ENCODE results near the gene HSP90B1. TPM values are rescaled to one million over a fixed set of nuclear protein-coding genes. Genes with fewer than 3 reads are reported as not detected.

Gene HSP90B1
- total RNA-seq, 1 experiment from 2014 or later = 864 TPM

DNA sequence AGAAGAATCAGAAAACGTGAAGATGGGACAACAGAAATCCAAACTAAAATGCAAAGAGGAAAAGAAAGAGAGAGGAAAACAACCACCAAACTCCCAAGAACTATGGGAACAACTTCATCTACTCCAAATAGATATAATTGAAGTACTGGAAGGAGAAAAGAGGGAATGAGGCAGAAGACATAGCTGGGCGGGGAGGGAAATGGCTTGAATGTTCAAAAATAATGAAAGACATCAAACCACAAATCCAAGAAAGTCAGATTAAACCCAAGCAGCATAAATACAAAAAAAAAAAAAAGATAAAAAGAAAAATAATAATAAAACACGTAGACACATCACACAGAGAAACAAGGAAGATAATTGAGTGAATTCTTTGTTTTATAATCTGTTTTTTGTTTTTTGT, 12.3 kb upstream of the HSP90B1 start (continued):
- TF ChIP-seq, protein P1, sequence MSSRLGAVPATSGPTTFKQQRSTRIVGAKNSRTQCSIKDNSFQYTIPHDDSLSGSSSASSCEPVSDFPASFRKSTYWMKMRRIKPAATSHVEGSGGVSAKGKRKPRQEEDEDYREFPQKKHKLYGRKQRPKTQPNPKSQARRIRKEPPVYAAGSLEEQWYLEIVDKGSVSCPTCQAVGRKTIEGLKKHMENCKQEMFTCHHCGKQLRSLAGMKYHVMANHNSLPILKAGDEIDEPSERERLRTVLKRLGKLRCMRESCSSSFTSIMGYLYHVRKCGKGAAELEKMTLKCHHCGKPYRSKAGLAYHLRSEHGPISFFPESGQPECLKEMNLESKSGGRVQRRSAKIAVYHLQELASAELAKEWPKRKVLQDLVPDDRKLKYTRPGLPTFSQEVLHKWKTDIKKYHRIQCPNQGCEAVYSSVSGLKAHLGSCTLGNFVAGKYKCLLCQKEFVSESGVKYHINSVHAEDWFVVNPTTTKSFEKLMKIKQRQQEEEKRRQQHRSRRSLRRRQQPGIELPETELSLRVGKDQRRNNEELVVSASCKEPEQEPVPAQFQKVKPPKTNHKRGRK (CRISPR knock-in tag; IDR thresholded peaks at IDR 0.05; ENCODE audit: borderline replicate concordance) = no peak
- TF ChIP-seq, protein P2, sequence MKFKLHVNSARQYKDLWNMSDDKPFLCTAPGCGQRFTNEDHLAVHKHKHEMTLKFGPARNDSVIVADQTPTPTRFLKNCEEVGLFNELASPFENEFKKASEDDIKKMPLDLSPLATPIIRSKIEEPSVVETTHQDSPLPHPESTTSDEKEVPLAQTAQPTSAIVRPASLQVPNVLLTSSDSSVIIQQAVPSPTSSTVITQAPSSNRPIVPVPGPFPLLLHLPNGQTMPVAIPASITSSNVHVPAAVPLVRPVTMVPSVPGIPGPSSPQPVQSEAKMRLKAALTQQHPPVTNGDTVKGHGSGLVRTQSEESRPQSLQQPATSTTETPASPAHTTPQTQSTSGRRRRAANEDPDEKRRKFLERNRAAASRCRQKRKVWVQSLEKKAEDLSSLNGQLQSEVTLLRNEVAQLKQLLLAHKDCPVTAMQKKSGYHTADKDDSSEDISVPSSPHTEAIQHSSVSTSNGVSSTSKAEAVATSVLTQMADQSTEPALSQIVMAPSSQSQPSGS (CRISPR knock-in tag; IDR thresholded peaks at IDR 0.05; ENCODE audit: borderline replicate concordance, low read depth) = no peak
- TF ChIP-seq ATF6 (CRISPR knock-in tag; IDR thresholded peaks at IDR 0.05) = no peak

- peaks cover 7% of the 10 kb centered on the region for H3K4me1 Mint-ChIP-seq
- H3K27me3 Mint-ChIP-seq (ENCODE audit: low read depth) = no peaks in the 10 kb centered on the region
- no peak for ATAC-seq
- no peaks in the 10 kb centered on the region for H3K9me3 Mint-ChIP-seq
- DNase-seq (ENCODE audit: low spot score) = no peak
- H3K27ac Mint-ChIP-seq = no peak overlapping the region
- TF ChIP-seq, protein P3, sequence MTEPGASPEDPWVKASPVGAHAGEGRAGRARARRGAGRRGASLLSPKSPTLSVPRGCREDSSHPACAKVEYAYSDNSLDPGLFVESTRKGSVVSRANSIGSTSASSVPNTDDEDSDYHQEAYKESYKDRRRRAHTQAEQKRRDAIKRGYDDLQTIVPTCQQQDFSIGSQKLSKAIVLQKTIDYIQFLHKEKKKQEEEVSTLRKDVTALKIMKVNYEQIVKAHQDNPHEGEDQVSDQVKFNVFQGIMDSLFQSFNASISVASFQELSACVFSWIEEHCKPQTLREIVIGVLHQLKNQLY (CRISPR knock-in tag; IDR thresholded peaks at IDR 0.05) = no peak
- TF ChIP-seq MXD4 (CRISPR knock-in tag; IDR thresholded peaks at IDR 0.05; ENCODE audit: borderline replicate concordance) (no peak), NR3C1 (CRISPR knock-in tag; conservative IDR thresholded peaks at IDR 0.05; ENCODE audit: low read depth) (no peak), ZBTB21 (CRISPR knock-in tag; IDR thresholded peaks at IDR 0.05; ENCODE audit: borderline replicate concordance) (no peak), NR2C2 (CRISPR knock-in tag; IDR thresholded peaks at IDR 0.05) (no peak)
- H3K4me3 Mint-ChIP-seq = no peak overlapping the region
- ChIA-PET POLR2A (no interaction called here), CTCF (no interaction called here)
- no peaks in the 10 kb centered on the region for H3K36me3 Mint-ChIP-seq
These were observed 5.2 kb upstream of the HSP90B1 start for GRCh38 chr12:103924761-103925641.

GRCh38 chr12:103928682-103929045, 1.5 kb upstream of the HSP90B1 start:
- H3K27me3 Mint-ChIP-seq (ENCODE audit: low read depth) = no peaks in the 10 kb centered on the region

More at GRCh38 chr12:103928682-103929045, 1.5 kb upstream of the HSP90B1 start:
- ChIA-PET CTCF (no interaction called here), POLR2A (interaction anchor here (1.2 kb wide), 1 partner anchor 37 kb away, joined by 3 read pairs; the partner anchor contains the start of gene TDG)
- no peak for DNase-seq (ENCODE audit: low spot score)
- Mint-ChIP-seq H3K9me3 (no peaks in the 10 kb centered on the region), H3K4me1 (peaks cover 28% of the 10 kb centered on the region), H3K36me3 (peaks cover 27% of the 10 kb centered on the region), H3K27ac (peak overlapping the region; percentile 99), H3K4me3 (peak overlapping the region; percentile 87)
- no peak for TF ChIP-seq NFE2L1 (CRISPR knock-in tag; IDR thresholded peaks at IDR 0.05)
- no peak for TF ChIP-seq RELA (CRISPR knock-in tag; IDR thresholded peaks at IDR 0.05; ENCODE audit: borderline replicate concordance)
- no peak for TF ChIP-seq ESRRA (CRISPR knock-in tag; IDR thresholded peaks at IDR 0.05; ENCODE audit: borderline replicate concordance)
- no peak for TF ChIP-seq NFATC4 (CRISPR knock-in tag; IDR thresholded peaks at IDR 0.05)
- TF ChIP-seq, protein P4, sequence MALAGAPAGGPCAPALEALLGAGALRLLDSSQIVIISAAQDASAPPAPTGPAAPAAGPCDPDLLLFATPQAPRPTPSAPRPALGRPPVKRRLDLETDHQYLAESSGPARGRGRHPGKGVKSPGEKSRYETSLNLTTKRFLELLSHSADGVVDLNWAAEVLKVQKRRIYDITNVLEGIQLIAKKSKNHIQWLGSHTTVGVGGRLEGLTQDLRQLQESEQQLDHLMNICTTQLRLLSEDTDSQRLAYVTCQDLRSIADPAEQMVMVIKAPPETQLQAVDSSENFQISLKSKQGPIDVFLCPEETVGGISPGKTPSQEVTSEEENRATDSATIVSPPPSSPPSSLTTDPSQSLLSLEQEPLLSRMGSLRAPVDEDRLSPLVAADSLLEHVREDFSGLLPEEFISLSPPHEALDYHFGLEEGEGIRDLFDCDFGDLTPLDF (CRISPR knock-in tag; IDR thresholded peaks at IDR 0.05) = no peak
- TF ChIP-seq MYBL2 (CRISPR knock-in tag; IDR thresholded peaks at IDR 0.05) = no peak
- TF ChIP-seq, protein P5, sequence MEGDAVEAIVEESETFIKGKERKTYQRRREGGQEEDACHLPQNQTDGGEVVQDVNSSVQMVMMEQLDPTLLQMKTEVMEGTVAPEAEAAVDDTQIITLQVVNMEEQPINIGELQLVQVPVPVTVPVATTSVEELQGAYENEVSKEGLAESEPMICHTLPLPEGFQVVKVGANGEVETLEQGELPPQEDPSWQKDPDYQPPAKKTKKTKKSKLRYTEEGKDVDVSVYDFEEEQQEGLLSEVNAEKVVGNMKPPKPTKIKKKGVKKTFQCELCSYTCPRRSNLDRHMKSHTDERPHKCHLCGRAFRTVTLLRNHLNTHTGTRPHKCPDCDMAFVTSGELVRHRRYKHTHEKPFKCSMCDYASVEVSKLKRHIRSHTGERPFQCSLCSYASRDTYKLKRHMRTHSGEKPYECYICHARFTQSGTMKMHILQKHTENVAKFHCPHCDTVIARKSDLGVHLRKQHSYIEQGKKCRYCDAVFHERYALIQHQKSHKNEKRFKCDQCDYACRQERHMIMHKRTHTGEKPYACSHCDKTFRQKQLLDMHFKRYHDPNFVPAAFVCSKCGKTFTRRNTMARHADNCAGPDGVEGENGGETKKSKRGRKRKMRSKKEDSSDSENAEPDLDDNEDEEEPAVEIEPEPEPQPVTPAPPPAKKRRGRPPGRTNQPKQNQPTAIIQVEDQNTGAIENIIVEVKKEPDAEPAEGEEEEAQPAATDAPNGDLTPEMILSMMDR (IDR thresholded peaks at IDR 0.05) = no peak
- TF ChIP-seq NFYB (CRISPR knock-in tag; conservative IDR thresholded peaks at IDR 0.05; ENCODE audit: low read depth) = no peak
- TF ChIP-seq, protein P6, sequence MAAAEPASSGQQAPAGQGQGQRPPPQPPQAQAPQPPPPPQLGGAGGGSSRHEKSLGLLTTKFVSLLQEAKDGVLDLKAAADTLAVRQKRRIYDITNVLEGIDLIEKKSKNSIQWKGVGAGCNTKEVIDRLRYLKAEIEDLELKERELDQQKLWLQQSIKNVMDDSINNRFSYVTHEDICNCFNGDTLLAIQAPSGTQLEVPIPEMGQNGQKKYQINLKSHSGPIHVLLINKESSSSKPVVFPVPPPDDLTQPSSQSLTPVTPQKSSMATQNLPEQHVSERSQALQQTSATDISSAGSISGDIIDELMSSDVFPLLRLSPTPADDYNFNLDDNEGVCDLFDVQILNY (CRISPR knock-in tag; IDR thresholded peaks at IDR 0.05) = no peak
- TF ChIP-seq ETV6 (CRISPR knock-in tag; IDR thresholded peaks at IDR 0.05) = no peak
- no peak for TF ChIP-seq SOX15 (CRISPR knock-in tag; IDR thresholded peaks at IDR 0.05)
- ATAC-seq = no peak
